Spleen (tissue), 7 donors: ENCODE measurements around the gene GTPBP8.

ENCODE experiments used
- POLR2A ChIP-seq, 3 donors: fragments of 450-650 bp; IDR thresholded peaks; one replicate each; pipeline ENCODE4 v1.5.1; 2017; ENCODE audit warnings: antibody characterized with exemption in 3 of 3, mild to moderate bottlenecking in 1 of 3
- TF ChIP-seq, protein P1 (sequence below), 11 experiments: fragments of 200-600 bp in 7 of 11; fragments of 450-650 bp in 4 of 11; sonication (generic) in 4 of 11; IDR thresholded peaks in 8 of 11; conservative IDR thresholded peaks in 3 of 11; 1 replicate in 7 of 11; 2 replicates in 4 of 11; pipeline versions ENCODE4 v1.4.0 to v1.8.0; 2016 to 2021; ENCODE audit warnings: antibody characterized with exemption in 11 of 11, inconsistent platforms in 4 of 11, mild to moderate bottlenecking in 1 of 11
- donor health status: DM: no; HTN: no; CAD: no; lungs with moderate emphysema.
- donor health status: DM: no; HTN: no; CAD: no.
- donor health status: DM: no; HTN: no; CAD: no.

DNA sequence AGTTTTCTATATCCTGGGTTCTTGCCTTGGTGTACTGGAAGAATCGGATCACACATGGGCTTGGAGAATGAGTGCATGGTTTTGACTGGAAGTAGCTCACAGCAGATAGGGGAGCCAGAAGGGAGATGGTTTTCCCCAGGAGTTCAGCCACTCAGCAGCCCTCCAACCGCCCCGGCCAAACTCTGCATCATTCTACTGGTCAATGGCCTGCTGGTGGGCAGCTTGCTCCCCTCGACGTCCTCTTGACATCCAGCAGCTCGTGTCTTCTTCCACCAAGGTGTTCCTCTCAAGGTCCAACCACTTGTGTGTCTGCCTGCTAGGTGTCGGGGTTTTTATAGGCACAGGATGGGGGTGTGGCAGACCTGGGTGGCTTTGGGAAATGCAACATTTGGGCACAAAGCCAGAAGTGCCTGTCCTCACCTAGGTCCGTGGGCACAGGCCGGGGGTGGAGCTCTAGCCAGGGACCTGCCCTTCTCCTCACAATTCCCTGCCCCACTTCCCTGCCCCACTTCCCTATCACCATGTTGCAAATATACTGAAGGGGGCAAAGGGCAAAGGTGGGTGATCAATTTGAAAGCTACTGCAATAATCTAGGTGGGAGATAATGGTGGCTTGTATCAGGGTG lies 3.0 kb upstream of the GTPBP8 start:
- TF ChIP-seq, protein P1, sequence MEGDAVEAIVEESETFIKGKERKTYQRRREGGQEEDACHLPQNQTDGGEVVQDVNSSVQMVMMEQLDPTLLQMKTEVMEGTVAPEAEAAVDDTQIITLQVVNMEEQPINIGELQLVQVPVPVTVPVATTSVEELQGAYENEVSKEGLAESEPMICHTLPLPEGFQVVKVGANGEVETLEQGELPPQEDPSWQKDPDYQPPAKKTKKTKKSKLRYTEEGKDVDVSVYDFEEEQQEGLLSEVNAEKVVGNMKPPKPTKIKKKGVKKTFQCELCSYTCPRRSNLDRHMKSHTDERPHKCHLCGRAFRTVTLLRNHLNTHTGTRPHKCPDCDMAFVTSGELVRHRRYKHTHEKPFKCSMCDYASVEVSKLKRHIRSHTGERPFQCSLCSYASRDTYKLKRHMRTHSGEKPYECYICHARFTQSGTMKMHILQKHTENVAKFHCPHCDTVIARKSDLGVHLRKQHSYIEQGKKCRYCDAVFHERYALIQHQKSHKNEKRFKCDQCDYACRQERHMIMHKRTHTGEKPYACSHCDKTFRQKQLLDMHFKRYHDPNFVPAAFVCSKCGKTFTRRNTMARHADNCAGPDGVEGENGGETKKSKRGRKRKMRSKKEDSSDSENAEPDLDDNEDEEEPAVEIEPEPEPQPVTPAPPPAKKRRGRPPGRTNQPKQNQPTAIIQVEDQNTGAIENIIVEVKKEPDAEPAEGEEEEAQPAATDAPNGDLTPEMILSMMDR (IDR thresholded peaks at IDR 0.05 in 8 of 11, conservative IDR thresholded peaks at IDR 0.05 in 3 of 11), result no peak
- TF ChIP-seq POLR2A (IDR thresholded peaks at IDR 0.05), result no peak
